Skeletal muscle cell (primary cell): ENCODE measurements around the gene GNAT3.
A peak's percentile ranks its signal among the peaks of the same experiment; 100 is the strongest.

Experiments
- DNase-seq: peaks from one replicate; pipeline ENCODE4 v3.0.0-alpha.2; 2010; ENCODE audit warnings: low read depth
- H3K4me3 ChIP-seq: 2 replicates; pipeline ENCODE4 v1.5.1; 2011; ENCODE audit warnings: low read depth, mild to moderate bottlenecking, control low read depth, low read length, moderate library complexity

Gene GNAT3

DNA sequence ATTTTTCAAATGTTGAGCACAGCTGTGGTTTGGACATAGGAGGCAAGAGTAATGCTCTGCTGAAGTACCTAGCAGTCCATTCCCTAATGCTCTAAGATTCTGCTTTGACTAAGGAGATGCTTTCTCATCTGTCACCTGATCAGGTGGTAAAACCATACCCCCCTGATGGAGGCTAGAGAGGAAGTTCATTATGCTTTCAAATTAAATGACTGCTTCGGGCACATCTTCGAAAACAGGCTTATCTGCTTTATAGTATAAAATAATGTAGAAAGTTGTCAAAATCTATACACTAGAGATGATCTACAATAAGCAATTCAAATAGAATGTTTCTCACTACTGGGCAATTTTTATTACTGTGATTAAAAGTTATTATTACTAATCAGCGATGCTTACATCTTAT lies at the start of gene GNAT3:
TSS of gene GNAT3 (minus strand) at position 101 of the 400 bp plus-strand sequence. CDS start 138 bp downstream, outside the sequence.
- H3K4me3 ChIP-seq, result no peak within 1 kb of the TSS
- no peak for DNase-seq

DNA sequence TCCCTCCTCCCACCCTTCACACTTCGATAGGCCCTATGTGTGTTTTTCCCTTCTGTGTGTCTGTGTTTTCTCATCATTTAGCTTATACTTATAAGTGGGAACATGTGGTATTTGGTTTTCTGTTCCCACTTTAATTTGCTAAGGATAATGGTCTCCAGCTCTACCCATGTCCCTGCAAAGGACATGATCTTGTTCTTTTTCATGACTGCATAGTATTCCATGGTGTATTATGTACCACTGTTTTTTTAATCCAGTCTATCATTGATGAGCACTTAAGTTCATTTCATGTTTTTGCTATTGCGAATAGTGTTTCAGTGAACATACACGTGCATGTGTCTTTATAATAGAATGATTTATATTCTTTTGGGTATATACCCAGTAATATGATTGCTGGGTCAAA lies 46.3 kb upstream of the GNAT3 start:
- no peak overlapping the region for H3K4me3 ChIP-seq
- no peak for DNase-seq

DNA sequence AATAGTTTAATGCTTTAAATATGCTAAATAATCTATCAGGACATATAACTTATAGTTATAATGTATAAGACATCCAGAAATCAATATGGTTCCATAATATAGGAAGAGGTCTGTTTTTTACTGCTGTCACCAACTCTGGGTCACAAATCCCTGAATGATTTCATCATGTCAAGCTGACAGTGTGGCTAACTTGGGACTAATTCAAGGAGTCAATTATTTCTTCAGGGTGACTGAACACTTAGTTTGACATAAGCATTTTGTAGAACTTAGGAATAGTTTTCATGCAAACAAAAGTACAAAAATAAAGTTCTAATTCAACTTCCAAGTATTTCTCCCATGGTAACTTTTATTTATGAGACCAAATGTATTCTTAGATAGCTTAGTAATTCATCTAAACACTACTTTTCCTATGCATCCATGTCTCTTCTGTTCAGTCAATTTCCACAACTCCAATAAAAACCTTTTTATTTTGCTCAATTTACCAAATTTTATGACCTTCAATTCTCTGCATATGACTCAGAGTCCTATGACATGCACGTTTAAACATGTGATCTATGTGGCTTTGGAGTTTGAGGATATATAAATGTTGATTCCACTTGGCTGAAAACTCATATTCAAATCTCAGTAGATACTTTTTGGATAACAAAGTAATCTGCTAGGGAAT lies 40.3 kb upstream of the GNAT3 start:
- peak; percentile 25 for DNase-seq
- H3K4me3 ChIP-seq, result no peak overlapping the region

DNA sequence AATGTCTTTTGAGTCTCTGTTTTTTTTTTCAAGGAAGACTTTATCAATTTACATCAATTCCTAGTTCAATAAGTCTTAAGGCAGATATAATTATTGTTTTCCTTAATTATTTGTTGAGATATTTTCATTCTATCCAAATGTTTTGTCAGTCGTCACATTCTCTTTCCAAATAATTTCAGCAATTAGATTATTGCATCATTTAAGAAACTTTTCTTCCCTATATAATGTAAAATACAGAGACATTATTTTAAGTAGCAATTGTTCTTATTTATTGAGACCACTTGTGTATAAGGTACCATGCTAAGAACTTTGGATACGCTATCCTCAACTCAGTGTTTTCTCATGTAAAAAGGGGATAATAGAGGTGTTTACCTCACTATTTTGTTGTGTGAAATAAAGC lies 38.1 kb upstream of the GNAT3 start:
- H3K4me3 ChIP-seq, result no peak overlapping the region
- no peak for DNase-seq

DNA sequence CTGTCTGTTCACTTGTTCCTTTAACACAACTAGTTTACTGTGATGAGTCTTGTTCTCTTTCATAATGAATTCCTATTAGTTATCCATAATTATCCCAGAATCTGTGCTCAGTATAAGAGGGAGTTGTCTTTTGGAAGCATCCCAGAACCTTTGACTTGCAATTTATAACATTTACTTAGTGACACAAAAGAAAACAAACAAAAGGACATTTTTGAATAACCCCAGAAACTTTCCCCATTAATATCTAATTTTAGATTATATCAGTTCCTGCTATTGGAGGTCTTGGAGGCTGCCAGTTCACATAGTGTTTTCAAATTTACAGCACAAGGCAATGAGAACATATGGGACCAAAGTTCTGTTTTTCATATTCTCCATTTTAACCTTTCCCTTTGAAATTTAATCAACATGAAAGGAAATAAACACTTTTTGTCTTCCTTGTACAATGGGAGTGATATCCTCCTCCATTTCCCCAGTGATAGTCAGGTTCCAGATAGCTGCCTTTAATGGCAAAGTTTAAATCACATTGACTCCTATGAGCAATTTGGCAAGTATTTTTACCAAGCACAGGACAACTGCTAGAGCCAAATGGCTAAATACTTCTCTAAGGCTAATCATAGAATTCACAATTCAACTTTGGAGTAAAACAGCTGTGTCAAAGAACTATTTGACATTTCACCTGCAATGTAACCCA lies 37.1 kb upstream of the GNAT3 start:
- H3K4me3 ChIP-seq, result no peak overlapping the region
- no peak for DNase-seq

DNA sequence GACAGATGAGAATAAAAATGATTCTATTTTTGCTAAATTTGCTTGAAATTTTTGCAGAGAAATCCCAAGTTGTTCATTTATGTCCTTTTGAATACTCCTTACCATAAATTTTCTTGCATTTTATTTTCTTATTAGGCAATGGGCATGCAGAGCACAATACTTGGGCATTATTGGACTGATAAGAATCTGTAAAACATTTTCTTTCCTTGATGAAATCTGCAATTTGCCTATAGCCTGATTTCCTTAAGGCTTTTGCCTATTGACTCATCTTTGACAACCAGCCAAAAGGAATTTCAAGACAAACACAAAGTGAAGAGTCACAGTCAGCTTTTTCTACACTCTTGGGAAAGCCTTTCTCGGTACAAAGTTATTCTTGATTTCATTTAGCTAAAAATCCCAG lies 30.5 kb upstream of the GNAT3 start:
- peak; percentile 89 for DNase-seq
- H3K4me3 ChIP-seq, result no peak overlapping the region

DNA sequence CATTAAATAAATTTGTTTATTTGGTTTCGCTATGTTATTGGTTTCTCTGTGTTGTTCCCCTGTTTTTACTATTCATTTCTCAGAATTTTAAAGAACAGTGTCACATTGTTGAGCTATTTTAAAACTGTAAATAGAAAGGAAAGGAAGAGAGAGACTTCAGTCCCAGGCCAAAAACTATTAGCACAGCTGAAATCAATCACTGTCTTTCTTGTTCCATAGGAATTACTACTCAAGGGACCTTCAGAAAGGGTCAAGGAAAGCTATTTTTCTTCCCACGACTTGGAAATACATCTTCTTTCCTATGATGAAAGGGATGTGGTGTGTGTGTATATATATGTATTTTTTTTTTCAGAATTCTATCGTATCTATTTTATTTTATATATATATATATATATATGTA lies 29.0 kb upstream of the GNAT3 start:
- no peak for DNase-seq
- H3K4me3 ChIP-seq, result no peak overlapping the region

DNA sequence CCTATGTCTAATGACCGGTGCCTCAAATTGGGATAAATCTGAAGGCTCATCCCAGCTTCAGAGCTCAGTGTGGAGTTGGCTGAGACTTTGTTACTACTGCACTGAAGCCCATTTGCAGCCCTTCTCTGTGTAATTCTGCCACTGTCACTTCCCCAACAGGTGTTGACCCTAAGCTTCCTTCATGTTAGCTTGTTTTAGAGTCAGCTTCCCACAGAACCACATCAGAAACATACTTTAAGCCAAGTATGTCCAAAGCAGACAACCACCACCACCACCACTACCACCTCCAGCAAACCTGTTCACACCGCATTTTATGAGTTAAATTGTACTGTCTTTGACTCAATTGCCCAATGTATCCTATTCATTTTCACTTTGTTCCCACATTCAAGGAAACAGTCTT lies 25.2 kb upstream of the GNAT3 start:
- no peak overlapping the region for H3K4me3 ChIP-seq
- no peak for DNase-seq

DNA sequence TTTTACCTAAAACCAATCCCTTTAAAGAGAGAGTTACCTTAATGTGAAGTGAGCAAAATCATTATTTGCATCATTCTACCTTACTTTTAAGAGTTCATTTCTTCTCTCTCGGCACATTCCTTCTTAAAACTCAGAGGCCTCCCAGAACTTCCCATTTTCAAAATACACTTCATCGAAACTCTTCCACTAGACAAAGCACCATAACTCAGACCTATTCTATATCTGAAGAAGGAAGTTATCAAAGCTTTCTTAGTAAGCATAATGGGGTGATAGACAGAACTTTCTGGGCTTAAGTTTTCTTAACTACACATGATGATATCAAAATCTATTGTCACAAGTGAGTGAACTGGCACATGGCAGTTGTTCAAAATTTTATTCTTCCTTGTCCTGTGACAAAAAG lies 24.6 kb upstream of the GNAT3 start:
- DNase-seq, result no peak
- no peak overlapping the region for H3K4me3 ChIP-seq

DNA sequence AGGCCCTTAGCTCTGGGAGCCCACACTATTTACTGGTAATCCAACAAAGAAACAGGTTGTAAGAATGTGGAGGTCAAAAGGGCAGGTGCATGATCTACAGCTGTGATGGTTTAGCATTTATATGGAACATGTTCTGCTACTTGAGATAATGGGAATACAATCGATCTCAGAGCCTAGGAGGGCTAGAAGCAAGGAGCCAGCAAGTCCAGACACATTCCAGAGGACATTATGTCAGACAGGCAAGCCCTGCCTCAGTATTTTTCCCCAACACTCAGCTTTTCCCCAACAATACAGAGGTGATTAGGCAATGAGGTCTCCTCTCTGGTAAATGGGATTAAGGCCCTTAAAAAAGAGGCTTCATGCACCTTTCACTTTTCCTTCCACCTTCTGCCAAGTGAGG lies 21.4 kb upstream of the GNAT3 start:
- no peak for DNase-seq
- H3K4me3 ChIP-seq, result no peak overlapping the region

DNA sequence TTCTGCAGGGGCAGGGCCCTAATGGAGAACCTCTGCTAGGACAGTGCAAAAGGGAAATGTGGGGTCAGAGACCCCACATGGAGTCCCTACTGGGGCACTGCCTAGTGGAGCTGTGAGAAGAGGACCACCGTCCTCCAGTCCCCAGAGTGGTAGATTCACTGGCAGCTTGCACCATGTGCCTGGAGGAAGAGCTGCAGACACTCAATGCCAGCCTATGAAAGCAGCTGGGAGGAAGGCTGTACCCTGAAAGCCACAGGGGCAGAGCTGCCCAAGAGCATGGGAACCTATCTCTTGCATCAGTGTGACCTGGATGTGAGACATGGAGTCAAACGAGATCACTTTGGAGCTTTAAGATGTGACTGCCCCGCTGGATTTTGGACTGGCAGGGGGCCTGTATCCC lies 20.3 kb upstream of the GNAT3 start:
- no peak for DNase-seq
- no peak overlapping the region for H3K4me3 ChIP-seq

DNA sequence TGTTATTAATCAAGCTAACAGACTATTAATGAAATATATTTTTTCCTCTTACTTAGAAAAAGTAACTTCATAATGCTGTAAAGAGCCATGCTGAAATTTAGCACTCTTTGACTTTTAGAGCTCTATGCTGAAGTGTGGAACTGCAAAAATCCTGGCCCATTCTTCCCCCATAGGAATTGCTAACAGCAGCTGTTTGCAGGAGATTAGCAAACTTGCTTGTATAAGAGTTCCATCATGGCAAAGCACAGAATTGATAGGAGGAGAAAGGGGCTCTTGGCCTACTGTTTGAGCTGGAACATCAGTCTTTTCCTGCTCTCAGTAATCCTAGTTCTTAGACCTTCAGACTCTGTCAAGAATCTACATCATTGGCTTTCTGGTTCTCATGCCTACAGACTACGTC lies 18.3 kb upstream of the GNAT3 start:
- H3K4me3 ChIP-seq, result no peak overlapping the region
- no peak for DNase-seq

DNA sequence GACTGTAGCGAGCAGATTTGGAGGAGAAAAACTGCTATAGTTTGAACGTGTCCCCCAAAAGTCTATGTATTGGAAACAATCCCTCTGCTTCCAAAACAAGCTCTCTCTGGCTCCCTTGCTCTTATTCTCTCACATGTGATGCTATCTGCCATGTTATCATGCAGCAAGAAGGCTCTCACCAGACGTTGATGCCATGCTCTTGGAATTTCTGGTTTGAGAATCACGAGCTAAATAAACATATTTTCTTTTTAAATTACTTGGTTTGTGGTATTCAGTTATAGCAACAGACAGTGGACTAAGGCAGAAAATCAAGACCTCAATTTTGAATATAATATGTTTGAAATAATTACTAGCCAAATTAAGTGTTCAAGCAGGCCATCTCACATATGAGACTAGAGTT lies 17.5 kb upstream of the GNAT3 start:
- no peak for DNase-seq
- H3K4me3 ChIP-seq, result no peak overlapping the region

DNA sequence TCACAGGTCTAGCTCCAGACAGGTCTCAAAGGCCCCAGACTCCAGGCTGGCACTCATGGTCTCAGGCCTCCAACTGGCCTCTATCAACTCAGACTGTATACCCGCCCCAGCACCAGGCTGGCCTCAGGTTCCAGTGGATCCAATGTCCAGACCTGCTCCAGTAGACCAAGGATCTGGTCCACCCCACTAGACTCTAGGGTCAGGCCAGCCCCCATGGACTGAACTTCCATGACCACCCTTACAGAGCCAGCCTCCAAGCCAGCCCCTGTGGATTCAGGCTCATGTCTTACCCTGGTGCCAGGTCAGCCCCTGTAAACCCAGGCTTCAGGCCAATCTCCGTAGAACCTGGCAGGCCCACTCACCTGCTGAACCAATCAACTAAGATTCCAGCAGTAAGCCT lies 16.8 kb upstream of the GNAT3 start:
- no peak for DNase-seq
- no peak overlapping the region for H3K4me3 ChIP-seq

DNA sequence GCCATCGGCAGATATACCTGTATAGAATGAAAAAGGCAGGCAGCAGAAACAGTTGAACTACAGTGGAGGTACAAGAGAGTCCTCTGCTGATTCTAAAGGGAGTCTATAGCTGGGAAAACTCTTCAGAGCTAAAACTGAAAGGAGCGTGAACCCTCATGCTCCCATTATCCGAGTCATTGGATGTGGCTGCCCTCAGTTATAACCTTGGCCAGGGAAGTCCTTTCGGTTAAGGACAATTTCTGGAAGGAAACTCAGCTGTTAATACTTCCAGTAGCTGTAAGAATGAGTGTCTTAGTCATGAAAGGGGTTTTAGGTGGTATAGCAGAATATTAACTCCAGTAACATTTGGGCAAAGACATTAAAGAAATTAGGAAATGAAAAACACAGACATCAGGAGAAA lies 14.6 kb upstream of the GNAT3 start:
- no peak for DNase-seq
- no peak overlapping the region for H3K4me3 ChIP-seq

DNA sequence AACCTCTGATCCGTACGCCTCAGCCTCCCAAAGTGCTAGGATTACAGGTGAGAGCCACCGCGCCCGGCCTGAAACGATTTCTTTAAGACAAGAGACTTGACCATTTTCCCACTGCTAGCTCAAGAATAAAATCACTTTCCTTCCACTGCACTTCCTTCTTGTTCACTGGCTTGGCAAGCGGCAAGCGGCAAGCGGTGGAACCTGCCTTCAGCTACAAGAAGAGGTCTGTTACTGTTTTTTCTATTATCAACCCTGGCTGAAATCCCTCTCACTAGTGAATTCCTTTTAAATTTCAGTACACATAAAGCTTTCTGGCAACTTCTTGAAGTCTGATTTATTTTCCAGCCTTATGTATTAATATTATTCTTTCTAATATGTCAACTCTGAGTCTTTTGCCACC lies 12.8 kb upstream of the GNAT3 start:
- DNase-seq, result no peak
- no peak overlapping the region for H3K4me3 ChIP-seq

DNA sequence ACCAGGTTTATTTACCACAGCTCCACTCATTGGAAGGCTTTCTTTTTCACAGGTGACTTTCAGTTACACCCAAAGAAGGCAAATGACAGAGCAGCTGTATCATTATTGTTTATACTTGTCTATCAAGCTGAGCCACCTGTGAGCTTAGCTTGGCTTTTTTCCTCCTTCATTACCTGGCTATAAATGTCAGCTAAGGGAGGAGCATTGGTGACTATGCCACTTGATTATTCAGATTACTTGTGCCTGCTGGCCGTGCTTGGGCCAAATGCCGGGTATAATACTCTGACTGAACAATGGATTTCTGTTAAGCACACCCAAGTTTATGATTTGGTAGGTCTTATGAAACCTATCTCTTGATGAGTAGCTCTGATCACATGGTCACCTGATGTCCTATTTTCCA lies 9.9 kb upstream of the GNAT3 start:
- no peak for DNase-seq
- H3K4me3 ChIP-seq, result no peak overlapping the region

DNA sequence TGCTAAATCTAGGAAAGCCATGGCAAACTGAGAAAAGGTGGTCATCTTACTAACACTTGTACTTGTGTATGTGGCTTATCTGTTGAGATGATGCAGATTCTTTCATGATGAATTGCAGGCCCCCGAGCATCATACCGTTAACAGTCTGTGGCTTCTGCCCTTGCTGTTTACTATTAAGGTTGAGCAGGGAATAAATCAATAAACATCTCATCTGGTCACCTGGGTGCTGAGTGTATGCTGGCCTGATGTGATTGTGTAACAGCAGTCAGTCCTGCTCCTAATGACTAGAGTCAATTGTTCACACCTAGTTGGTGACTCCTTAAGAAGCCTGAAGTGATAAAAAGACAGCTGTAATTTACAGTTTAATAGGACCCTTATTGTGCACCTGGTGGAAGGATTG lies 8.3 kb upstream of the GNAT3 start:
- H3K4me3 ChIP-seq, result no peak overlapping the region
- no peak for DNase-seq

DNA sequence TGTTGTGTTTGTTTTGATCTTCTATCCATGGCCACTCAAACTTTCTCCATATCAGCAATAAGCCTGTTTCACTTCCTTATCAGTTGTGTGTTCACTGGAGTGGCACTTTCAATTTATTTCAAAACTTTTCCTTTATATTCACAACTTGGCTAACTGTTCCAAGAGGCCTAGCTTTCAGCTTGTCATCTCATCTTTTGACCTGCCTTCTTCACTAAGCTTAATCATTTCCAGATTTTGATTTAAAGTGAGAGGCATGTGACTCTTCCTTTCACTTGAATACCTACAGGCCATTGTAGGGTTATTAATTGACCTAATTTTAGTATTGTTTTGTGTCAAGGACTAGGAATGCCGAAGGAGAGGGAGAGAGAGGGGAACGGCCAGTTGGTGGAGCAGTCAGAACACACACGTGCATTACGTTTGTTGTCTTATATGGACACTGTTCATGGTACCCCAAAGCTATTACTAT lies 5.5 kb upstream of the GNAT3 start:
- no peak overlapping the region for H3K4me3 ChIP-seq
- DNase-seq, result no peak

DNA sequence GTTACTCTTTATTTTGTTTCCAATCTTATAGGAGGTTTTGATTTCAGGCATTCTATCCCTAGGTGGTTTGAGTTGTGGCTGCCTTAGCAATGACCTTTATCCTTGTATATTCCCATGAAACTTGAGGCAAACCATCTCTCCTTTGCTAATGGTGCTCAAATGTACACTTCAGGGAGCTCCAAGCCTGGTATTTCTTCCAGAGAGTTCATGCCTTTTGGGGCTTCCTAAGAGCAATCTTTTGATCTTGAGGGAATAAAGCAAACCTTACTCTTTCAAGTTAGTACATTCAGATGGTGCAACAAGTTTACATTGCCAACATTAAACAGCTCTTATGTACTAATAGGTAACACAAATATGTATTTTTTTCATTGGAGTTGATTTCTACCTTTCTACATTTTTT lies 3.4 kb upstream of the GNAT3 start:
- no peak for DNase-seq
- H3K4me3 ChIP-seq, result no peak overlapping the region

DNA sequence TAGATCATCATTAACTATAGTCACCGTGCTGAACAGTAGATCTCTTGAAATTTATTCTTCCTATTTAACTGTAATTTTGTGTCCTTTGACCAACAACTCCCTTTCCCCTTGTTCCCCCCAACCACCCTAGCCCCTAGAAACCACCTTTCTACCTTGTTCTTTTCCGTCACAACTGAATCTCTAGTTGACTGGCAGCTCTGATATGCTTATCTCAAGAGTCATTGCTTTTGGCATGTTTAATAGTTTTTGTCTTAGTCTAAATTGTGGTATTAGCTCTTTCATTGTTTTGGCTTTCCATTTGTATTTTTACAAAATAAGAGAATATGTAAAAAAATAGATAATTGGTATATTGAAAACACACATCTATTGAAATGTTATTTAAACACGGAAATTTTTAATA lies 1.8 kb downstream of the GNAT3 start:
- H3K4me3 ChIP-seq, result no peak overlapping the region
- no peak for DNase-seq
